Activated naive CD4-positive, alpha-beta T cell (primary cell): Measurements from ENCODE around the gene NGDN.

Experiments
- DNase-seq, 4 experiments: peaks; one replicate each; lab custom pipeline; 2025; lab: John Stamatoyannopoulos, UW

NGDN gene

DNA sequence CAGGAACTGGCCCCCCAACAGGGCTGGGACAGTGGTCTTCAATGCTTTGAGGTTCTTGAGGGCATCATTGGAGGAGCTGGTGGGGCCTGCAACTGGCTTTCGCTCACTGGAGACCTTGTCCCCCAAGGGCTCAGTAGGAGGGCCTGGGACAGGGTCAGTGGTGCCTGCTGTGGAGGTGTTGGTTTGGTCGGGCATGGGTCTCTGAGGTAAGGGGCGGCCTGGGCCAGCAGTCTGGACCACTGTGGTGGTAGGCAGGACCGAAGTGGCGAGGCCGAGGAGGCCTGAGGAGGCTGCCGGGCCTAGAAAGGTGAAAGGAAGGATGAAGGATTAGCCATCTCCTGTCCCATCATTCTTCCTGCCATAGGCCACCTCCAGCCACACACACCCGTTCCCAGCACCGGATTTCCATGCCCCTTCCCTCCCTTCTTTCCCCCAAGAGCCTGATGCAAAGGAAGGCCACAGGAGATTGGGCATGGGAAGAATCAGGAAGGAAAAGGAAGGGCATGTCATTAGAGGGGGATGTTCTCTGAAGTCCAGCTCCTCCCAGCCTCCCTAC lies 53.2 kb downstream of the NGDN start:
- DNase-seq = no peak

DNA sequence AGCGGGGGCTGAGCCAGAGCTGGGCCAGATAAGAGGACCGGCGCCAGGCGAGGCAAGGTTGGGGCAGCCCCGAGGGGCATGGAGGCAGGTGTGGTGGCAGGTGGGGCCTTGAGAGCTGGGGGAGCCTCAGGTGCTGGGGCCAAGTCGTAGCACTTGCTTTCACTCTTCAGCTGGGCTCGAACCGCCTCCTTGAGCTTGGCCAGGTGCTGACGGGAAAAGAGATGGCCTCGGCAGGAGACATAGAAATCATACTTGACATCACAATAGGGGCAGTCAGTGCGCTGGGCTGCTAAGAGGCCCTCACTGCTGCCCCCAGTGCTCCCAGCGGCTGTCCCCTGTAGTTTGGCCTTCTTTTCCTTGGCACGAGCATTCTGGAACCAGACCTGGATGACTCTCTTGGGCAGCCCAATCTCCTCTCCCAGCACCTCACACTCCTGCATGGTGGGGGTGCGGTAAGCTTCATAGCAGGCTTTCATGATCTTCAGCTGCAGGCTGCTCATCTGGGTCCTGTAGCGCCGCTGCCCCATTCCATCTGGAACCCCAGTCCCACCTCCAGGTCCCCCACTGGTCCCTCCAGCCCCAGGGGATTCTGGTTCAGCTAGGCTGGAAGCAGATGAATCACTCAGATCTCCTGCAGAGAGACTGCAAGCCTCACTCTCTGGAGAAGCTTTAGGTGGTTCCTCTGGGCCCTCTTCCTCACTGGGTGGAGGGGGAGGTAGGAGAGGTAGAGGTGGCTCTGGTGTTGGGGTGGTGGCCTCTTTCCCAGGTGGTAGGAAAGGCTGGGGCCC lies 53.9 kb downstream of the NGDN start:
- DNase-seq = no peak

DNA sequence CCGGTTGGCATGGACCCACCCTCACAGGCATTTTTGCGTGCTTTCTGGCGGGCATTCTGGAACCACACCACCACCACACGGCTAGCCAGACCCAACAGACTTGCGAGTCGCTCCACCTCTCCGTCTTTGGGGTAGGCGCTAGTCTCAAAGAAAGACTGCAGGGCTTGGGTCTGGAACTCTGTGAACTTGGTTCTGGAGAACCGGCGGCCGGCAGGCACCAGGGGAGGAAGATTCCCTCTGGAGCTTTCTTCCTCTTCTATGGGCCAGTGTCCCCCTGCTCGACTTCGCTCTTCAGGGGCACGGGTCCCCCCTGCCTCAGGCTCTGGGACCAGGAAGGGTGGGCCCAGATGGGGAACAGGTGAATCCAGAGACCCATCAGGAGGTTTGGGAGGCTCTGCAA lies 55.5 kb downstream of the NGDN start:
- no peak for DNase-seq

DNA sequence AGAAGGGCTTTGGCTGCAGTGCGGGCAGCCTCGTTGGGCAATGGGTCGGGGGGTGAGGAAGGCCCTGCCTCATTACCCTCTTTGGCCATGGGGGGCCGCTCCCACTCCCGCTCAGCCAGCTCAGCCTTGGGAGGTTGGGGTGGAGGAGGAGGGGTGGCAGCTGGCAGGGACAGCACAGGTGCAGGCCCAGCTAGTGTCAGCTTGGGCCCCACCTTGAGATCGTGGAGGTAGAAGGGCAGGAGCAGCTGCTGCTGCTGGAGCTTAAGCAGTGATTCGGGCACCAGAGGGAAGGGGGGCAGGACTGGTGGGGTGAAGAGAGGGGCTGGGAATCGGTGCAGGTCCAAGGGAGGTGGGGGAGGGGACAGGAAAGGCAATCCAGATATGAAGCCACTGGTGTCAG lies 56.1 kb downstream of the NGDN start:
- DNase-seq = no peak
